Measurements from ENCODE around the gene ZFYVE26. TPM values are rescaled to one million over a fixed set of nuclear protein-coding genes. Genes with fewer than 3 reads are reported as not detected.

Gene ZFYVE26
- polyA plus RNA-seq, 3 donors = 1.0 to 17.6 (median 2.3) TPM

DNA sequence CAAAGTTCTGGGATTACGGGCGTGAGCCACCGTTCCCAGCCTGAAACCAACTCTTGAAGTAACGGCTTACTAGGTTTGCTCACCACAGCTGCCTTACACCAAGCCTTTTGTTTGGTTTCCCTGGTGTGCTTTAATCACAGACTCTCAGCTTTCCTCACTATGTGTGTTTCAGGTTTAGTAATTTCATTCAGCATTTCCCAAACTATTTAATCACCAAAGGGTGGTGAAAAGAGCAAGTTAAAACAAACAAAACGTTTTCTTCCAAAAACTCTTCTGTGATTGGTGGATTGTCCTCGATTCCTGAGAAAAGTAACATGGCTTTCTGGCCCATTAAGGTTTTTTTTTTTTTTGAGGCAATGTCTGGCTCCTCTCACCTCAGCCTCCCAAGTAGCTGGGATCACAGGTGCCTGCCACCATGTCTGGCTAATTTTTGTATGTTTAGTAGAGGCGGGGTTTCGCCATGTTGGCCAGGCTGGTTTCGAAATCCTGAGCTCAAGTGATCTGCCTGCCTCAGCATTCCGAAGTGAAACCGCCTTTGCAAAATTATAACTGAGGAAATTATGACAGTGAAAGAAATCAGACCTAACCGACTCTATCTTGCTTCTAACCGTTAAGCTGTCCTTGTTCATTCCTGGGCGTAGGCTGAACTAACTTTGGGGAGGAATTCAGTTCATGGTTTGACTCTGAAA, 1.5 kb upstream of the ZFYVE26 start:
- Mint-ChIP-seq H3K36me3 (peaks cover 6 to 8% of the 10 kb centered on the region in 2 donors), H3K27me3 (ENCODE audit: low read depth in 3 of 3) (no peaks in the 10 kb centered on the region), H3K9me3 (peaks cover 0 to 2% (median 0%) of the 10 kb centered on the region in 7 donors), H3K4me1 (peaks cover 61% of the 10 kb centered on the region), H3K4me3 (peak overlapping the region; percentile 67 to 82), H3K27ac (peak overlapping the region; percentile 92 to 98 (median 93))
- H3K9ac ChIP-seq (ENCODE audit: insufficient read depth, low read length, poor library complexity, severe bottlenecking) = no peak overlapping the region
- TF ChIP-seq, protein P1, sequence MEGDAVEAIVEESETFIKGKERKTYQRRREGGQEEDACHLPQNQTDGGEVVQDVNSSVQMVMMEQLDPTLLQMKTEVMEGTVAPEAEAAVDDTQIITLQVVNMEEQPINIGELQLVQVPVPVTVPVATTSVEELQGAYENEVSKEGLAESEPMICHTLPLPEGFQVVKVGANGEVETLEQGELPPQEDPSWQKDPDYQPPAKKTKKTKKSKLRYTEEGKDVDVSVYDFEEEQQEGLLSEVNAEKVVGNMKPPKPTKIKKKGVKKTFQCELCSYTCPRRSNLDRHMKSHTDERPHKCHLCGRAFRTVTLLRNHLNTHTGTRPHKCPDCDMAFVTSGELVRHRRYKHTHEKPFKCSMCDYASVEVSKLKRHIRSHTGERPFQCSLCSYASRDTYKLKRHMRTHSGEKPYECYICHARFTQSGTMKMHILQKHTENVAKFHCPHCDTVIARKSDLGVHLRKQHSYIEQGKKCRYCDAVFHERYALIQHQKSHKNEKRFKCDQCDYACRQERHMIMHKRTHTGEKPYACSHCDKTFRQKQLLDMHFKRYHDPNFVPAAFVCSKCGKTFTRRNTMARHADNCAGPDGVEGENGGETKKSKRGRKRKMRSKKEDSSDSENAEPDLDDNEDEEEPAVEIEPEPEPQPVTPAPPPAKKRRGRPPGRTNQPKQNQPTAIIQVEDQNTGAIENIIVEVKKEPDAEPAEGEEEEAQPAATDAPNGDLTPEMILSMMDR (IDR thresholded peaks at IDR 0.05) = no peak
- H3K4me2 ChIP-seq (replicated peaks; ENCODE audit: extremely low read depth, low read length, poor library complexity, severe bottlenecking) = peak overlapping the region; percentile 92
- H3K79me2 ChIP-seq (ENCODE audit: insufficient read depth, low read length) = peaks cover 33% of the 10 kb centered on the region
- peak overlapping the region in 2 of 3 experiments; percentile 10 to 97 for H3K4me3 ChIP-seq (replicated peaks in 1 of 3; ENCODE audit: low read depth in 2 of 3, low read length in 3 of 3)
- WGBS (ENCODE audit: insufficient coverage) = 57% methylated on average over 7 of the region's 14 CpGs
- no peaks in the 10 kb centered on the region for H4K20me1 ChIP-seq (ENCODE audit: insufficient read depth, low read length)
- peak overlapping the region; percentile 53 to 89 for H3K27ac ChIP-seq (ENCODE audit: low read depth in 1 of 2, low read length in 2 of 2)
- no peaks in the 10 kb centered on the region for H3K27me3 ChIP-seq (ENCODE audit: control insufficient read depth in 2 of 2, insufficient read depth in 2 of 2, low read length in 2 of 2)
- no peaks in the 10 kb centered on the region for H3K9me3 ChIP-seq (replicated peaks in 1 of 2; ENCODE audit: control insufficient read depth in 1 of 2, insufficient read depth in 1 of 2, low read length in 2 of 2)
- peak overlapping the region; percentile 92 for H2AFZ ChIP-seq (ENCODE audit: insufficient read depth, low read depth, low read length, poor library complexity, severe bottlenecking)
- intact Hi-C loops (cut with micrococcal nuclease) = loop anchor here in 1 of 2 donors (5.0 to 10.0 kb wide), 2 partner anchors 121 to 397 kb away; partner anchors contain the start of gene RDH11
- DNase-seq = peak; percentile 29 to 53 (median 51)
- peaks cover 60 to 61% of the 10 kb centered on the region in 2 donors for H3K4me1 ChIP-seq (ENCODE audit: control insufficient read depth in 1 of 2, insufficient read depth in 2 of 2, low read length in 2 of 2)
- H3K36me3 ChIP-seq (replicated peaks in 1 of 2; ENCODE audit: control insufficient read depth in 1 of 2, insufficient read depth in 2 of 2, low read length in 2 of 2) = peaks cover 2% of the 10 kb centered on the region in 2 donors

DNA sequence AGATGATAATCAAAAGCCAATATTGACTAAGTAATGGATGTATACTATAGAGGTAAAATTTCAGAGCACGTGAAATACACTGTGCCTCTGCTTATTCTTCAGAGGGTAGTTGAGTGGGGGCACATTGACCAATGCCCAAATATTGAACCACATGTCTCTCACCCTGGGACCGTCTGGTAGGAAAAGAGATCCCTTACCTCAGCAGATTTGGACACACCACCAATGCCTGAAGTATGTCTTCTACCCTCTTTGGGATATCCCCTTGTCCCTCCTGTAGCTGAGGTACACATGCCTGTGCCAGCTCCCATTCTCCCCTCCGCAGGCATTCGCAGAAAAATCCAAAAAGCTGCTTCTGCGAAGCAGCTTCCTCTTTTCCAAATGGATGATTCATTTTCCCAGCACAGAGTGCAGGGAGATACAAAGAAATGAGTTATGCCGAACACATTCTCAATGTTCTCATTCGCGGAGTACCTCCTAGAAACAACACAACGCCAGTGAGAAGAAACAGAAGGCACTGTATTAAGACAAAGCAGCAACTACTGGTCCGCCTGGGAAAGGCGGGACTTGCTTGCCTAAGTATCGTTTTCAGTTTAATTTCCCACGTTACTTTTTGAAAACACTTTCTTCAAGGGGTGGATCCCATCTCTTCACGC, 691 bp downstream of the ZFYVE26 start:
- H3K36me3 Mint-ChIP-seq = peaks cover 14 to 17% of the 10 kb centered on the region in 2 donors
- H3K4me1 Mint-ChIP-seq = peaks cover 59% of the 10 kb centered on the region
- peak; percentile 30 to 68 (median 32) for DNase-seq
- H3K27ac Mint-ChIP-seq = peak overlapping the region; percentile 91 to 97 (median 95)
- WGBS (ENCODE audit: insufficient coverage) = 27% methylated on average over 6 of the region's 14 CpGs
- H3K4me1 ChIP-seq (ENCODE audit: control insufficient read depth in 1 of 2, insufficient read depth in 2 of 2, low read length in 2 of 2) = peaks cover 51 to 59% of the 10 kb centered on the region in 2 donors
- no peaks in the 10 kb centered on the region for H3K27me3 Mint-ChIP-seq (ENCODE audit: low read depth in 3 of 3)
- peaks cover 0 to 2% (median 0%) of the 10 kb centered on the region in 7 donors for H3K9me3 Mint-ChIP-seq
- H3K9ac ChIP-seq (ENCODE audit: insufficient read depth, low read length, poor library complexity, severe bottlenecking) = peak overlapping the region; percentile 81
- peaks cover 33% of the 10 kb centered on the region for H3K79me2 ChIP-seq (ENCODE audit: insufficient read depth, low read length)
- peak overlapping the region; percentile 89 for H2AFZ ChIP-seq (ENCODE audit: insufficient read depth, low read depth, low read length, poor library complexity, severe bottlenecking)
- peak overlapping the region; percentile 81 to 89 (median 81) for H3K4me3 ChIP-seq (replicated peaks in 1 of 3; ENCODE audit: low read depth in 2 of 3, low read length in 3 of 3)
- H3K36me3 ChIP-seq (replicated peaks in 1 of 2; ENCODE audit: control insufficient read depth in 1 of 2, insufficient read depth in 2 of 2, low read length in 2 of 2) = peaks cover 5 to 19% of the 10 kb centered on the region in 2 donors
- no peaks in the 10 kb centered on the region for H3K27me3 ChIP-seq (ENCODE audit: control insufficient read depth in 2 of 2, insufficient read depth in 2 of 2, low read length in 2 of 2)
- peak overlapping the region; percentile 86 for H3K4me2 ChIP-seq (replicated peaks; ENCODE audit: extremely low read depth, low read length, poor library complexity, severe bottlenecking)
- peaks cover 5% of the 10 kb centered on the region for H4K20me1 ChIP-seq (ENCODE audit: insufficient read depth, low read length)
- H3K27ac ChIP-seq (ENCODE audit: low read depth in 1 of 2, low read length in 2 of 2) = peak overlapping the region; percentile 74 to 90
- no peaks in the 10 kb centered on the region for H3K9me3 ChIP-seq (replicated peaks in 1 of 2; ENCODE audit: control insufficient read depth in 1 of 2, insufficient read depth in 1 of 2, low read length in 2 of 2)
- intact Hi-C loops (cut with micrococcal nuclease) = loop anchor here in 1 of 2 donors (5.0 to 10.0 kb wide), 2 partner anchors 118 to 399 kb away; partner anchors contain the start of gene RDH11
- TF ChIP-seq, protein P1 (IDR thresholded peaks at IDR 0.05) = no peak
- peak overlapping the region; percentile 88 to 95 for H3K4me3 Mint-ChIP-seq

Data from CD14-positive monocyte (primary cell).